ENCODE results near the gene AMOT.

GRCh38 chrX:112761242-112762207, 79.1 kb downstream of the AMOT start:
- TF ChIP-seq, protein P1, sequence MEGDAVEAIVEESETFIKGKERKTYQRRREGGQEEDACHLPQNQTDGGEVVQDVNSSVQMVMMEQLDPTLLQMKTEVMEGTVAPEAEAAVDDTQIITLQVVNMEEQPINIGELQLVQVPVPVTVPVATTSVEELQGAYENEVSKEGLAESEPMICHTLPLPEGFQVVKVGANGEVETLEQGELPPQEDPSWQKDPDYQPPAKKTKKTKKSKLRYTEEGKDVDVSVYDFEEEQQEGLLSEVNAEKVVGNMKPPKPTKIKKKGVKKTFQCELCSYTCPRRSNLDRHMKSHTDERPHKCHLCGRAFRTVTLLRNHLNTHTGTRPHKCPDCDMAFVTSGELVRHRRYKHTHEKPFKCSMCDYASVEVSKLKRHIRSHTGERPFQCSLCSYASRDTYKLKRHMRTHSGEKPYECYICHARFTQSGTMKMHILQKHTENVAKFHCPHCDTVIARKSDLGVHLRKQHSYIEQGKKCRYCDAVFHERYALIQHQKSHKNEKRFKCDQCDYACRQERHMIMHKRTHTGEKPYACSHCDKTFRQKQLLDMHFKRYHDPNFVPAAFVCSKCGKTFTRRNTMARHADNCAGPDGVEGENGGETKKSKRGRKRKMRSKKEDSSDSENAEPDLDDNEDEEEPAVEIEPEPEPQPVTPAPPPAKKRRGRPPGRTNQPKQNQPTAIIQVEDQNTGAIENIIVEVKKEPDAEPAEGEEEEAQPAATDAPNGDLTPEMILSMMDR (IDR thresholded peaks at IDR 0.05) = no peak
- TF ChIP-seq POLR2A (IDR thresholded peaks at IDR 0.05) = no peak
